HFFc6 (cell line): ENCODE data around the gene HDAC3. TPM values are rescaled to one million over a fixed set of nuclear protein-coding genes. Genes with fewer than 3 reads are reported as not detected.
A peak's percentile ranks its signal among the peaks of the same experiment; 100 is the strongest.

Experiments used
- DNase-seq: peaks from one replicate; pipeline ENCODE4 v3.0.0-alpha.2; 2018
- H3K27ac Mint-ChIP-seq: 2 replicates; pipeline ENCODE4 v1.8.0; 2020; ENCODE audit warnings: mild to moderate bottlenecking, mixed read lengths
- H3K27me3 Mint-ChIP-seq: 2 replicates; pipeline ENCODE4 v1.8.0; 2021; ENCODE audit warnings: mild to moderate bottlenecking, moderate library complexity, mixed read lengths; ENCODE audit not compliant: insufficient read depth
- H3K36me3 Mint-ChIP-seq: 2 replicates; pipeline ENCODE4 v1.8.0; 2021; ENCODE audit warnings: low read depth, mixed read lengths
- H3K4me1 Mint-ChIP-seq: 2 replicates; pipeline ENCODE4 v1.8.0; 2020; ENCODE audit warnings: low read depth, mixed read lengths
- H3K4me3 Mint-ChIP-seq: 2 replicates; pipeline ENCODE4 v1.8.0; 2020; ENCODE audit warnings: mild to moderate bottlenecking, moderate library complexity, mixed read lengths
- H3K9me3 Mint-ChIP-seq: 2 replicates; pipeline ENCODE4 v1.8.0; 2020; ENCODE audit warnings: mild to moderate bottlenecking, mixed read lengths
- CTCF ChIP-seq: fragments of 200-600 bp; sonication (generic); IDR thresholded peaks from 2 replicates; pipeline ENCODE4 v1.5.0; 2021; ENCODE audit warnings: antibody characterized with exemption, mild to moderate bottlenecking
- total RNA-seq, 6 experiments: library from RNA; stranded (reverse); fragmentation: NEBNext Ultra II Directional; extraction: Animal tissue kit (Norgen Biotek cat#: 25700); gene quantifications; 2 replicates in 1 of 6; 3 replicates in 5 of 6; pipeline ENCODE4 v1.2.3, GENCODE V29; 2021

Gene HDAC3
- total RNA-seq, 6 experiments from 2014 or later: 52.1 to 63.7 (median 55.1) TPM

DNA sequence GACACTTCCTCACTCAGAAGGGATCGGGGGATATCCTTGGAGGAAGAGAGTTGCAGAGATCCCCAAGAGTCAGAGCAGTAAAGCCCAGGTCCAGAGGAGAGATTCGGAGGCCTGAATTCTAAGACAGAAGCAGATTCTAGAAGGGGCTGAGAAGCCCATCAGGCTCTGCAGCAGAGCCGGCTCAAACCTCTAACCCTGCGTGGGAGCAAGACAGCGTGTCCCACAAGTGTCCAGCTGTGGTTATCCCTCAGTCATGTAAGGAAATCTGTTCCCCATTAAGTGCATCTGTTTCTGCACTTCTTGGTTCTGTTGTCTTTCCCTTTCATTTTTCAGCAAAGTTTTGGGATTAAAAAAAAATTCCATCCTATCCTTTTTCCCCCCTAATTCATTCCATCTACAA, 13.0 kb downstream of the HDAC3 start:
- no peak for DNase-seq
- Mint-ChIP-seq H3K4me3 (no peak overlapping the region), H3K9me3 (no peaks in the 10 kb centered on the region), H3K4me1 (peaks cover 24% of the 10 kb centered on the region), H3K27ac (0 out of 2 replicates have a peak overlapping the region, but pooled peaks have one; percentile 19), H3K36me3 (peaks cover 34% of the 10 kb centered on the region), H3K27me3 (no peaks in the 10 kb centered on the region; the same call in 1 of the 2 replicates)
- TF ChIP-seq CTCF: no peak

GRCh38 chr5:141623186-141623585, 13.5 kb downstream of the HDAC3 start:
- H3K4me1 Mint-ChIP-seq: peaks cover 19% of the 10 kb centered on the region
- DNase-seq: no peak
- peaks cover 32% of the 10 kb centered on the region for H3K36me3 Mint-ChIP-seq
- H3K27ac Mint-ChIP-seq: peak overlapping the region; percentile 19; the same call in 1 of the 2 replicates
- H3K27me3 Mint-ChIP-seq: peaks cover 2% of the 10 kb centered on the region; the same call in 1 of the 2 replicates
- no peak overlapping the region for H3K4me3 Mint-ChIP-seq
- H3K9me3 Mint-ChIP-seq: no peaks in the 10 kb centered on the region
- no peak for TF ChIP-seq CTCF

GRCh38 chr5:141618804-141619554, 17.7 kb downstream of the HDAC3 start, which contains the start of gene DIAPH1:
Gene DIAPH1 (minus strand): TSS chr5:141619000. CDS start chr5:141618914, 86 bp downstream.
- Mint-ChIP-seq H3K9me3 (no peaks in the 10 kb centered on the region), H3K4me1 (peaks cover 37% of the 10 kb centered on the region), H3K36me3 (peaks cover 25% of the 10 kb centered on the region), H3K4me3 (peak within 1 kb of the TSS; percentile 96), H3K27ac (peak within 1 kb of the TSS; percentile 92), H3K27me3 (peaks cover 2% of the 10 kb centered on the region; the same call in 1 of the 2 replicates)
- TF ChIP-seq CTCF: peak; percentile 99
- peak; percentile 92 for DNase-seq

DNA sequence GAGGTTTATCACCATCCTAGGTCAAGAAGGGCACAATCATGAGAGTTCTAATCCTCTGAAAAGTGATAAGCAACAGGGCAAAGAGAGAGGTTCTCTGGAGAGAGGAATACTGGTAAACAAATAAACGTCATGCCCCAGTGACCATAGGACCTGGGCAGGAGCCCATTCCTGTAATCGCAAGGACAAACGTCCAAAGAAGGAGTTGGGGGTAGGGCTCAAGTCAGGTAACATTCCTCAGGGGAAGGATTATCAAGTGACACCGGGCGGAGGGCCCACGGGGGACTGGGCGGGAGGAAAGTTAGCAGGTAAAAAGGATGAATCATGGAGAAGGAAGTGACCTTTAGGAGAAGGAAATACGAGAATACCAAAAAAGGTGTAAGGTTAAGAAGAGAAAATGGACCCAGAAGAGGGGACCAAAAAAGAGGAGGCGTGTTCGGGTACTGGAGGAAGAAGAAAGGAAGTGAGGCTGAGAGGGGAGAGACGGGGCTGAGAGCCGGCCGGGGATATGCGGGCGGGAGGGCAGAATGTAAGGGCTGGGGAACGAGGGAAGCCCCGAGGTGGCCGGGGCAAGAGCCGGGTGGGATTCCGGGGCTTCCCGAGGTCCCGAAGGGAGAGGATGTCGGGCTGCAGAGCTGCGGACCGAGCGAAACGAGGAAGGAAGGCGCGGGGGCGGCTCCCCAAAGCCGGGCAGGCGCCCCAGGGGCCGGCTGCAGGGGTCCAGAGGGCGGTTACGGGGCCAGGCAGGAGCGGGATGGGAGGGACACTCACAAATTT, 18.4 kb downstream of the HDAC3 start:
- no peak for TF ChIP-seq CTCF
- H3K27ac Mint-ChIP-seq: peak overlapping the region; percentile 92
- peak overlapping the region; percentile 96 for H3K4me3 Mint-ChIP-seq
- H3K4me1 Mint-ChIP-seq: peaks cover 40% of the 10 kb centered on the region
- H3K27me3 Mint-ChIP-seq: peaks cover 2% of the 10 kb centered on the region; the same call in 1 of the 2 replicates
- peaks cover 17% of the 10 kb centered on the region for H3K36me3 Mint-ChIP-seq
- no peaks in the 10 kb centered on the region for H3K9me3 Mint-ChIP-seq
- no peak for DNase-seq

- H3K27me3 Mint-ChIP-seq: peaks cover 2% of the 10 kb centered on the region; the same call in 1 of the 2 replicates
- peaks cover 17% of the 10 kb centered on the region for H3K36me3 Mint-ChIP-seq
- H3K4me1 Mint-ChIP-seq: peaks cover 45% of the 10 kb centered on the region
- DNase-seq: peak; percentile 31
- H3K27ac Mint-ChIP-seq: peak overlapping the region; percentile 92
- TF ChIP-seq CTCF: no peak
- no peaks in the 10 kb centered on the region for H3K9me3 Mint-ChIP-seq
- peak overlapping the region; percentile 96 for H3K4me3 Mint-ChIP-seq
These were observed 19.0 kb downstream of the HDAC3 start for GRCh38 chr5:141617682-141618029.
